DMS153 (cell line): Measurements from ENCODE around the gene AXL.

ENCODE experiments used
- DNase-seq: peaks from one replicate; lab custom pipeline; 2025; lab: John Stamatoyannopoulos, UW

AXL gene

DNA sequence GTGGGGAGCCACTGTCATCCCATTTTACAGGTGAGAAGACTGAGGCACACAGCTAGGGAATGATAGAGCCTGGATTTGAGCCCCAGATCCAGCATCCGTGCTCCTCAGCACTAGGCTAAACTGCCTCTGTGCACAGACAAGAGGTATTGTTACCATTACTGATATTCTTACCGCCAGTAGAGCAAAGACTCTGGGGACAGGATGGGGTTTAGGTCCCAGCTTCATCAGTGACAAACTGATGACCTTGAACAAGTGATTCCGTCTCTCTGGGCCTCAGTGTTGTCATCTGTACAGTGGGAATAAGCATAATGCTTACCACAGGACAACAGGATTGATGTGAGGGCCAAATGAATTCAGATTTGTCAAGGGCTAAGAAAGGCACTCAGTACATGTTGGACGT lies 16.5 kb downstream of the AXL start:
- no peak for DNase-seq

DNA sequence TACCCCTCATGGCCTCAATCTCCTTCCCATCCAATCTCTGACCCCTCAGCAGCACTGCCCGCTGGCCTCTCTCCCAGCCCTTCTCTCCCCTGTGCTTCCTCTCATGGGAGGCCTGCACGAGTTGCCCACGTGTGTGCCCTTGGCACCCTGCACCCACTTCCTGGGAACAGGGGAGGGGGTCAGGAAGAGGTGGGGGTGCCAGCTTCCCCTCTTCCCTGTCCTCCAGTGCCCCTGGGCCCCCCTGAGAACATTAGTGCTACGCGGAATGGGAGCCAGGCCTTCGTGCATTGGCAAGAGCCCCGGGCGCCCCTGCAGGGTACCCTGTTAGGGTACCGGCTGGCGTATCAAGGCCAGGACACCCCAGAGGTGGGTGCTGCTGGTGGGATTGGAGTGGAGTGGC lies 19.2 kb downstream of the AXL start:
- no peak for DNase-seq

DNA sequence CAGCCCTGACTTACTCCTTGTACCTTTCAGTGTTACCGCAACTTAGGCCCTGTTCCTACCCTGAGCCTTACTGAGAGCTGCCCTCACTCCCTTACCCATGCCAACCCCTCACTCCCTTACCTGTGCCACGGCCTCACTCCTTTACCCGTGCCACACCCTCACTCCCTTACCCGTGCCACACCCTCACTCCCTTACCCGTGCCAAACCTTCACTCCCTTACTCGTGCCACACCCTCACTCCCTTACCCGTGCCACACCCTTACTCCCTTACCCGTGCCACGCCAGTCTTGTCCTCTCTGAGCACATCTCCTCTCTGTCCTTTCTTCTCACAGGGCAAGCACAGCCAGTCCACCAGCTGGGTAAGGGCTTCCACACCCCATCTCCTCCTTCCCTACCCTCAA lies 20.3 kb downstream of the AXL start:
- DNase-seq = no peak

DNA sequence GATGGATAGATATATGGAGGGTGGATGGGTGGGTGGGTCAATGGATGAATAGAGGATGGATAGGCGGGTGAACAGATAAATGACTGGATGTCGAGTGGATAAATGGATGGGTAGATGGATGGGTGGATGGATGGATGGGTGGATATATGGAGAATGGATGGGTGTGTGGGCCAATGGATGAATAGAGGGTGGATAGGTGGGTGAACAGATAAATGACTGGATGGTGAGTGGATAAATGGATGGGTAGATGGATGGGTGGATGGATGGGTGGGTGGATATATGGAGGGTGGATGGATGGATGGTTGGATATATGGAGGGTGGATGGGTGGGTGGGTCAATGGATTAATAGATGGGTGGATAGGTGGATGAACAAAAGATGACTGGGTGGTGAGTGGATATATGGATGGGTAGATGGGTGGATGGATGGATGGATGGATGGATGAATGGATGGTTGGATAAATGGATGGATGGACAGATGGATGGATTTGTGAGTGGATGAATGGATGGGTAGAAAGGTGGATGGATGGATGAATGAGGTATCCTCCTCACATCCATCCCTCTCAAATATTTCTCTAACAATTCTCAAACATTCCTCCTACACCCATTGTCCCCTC lies 21.0 kb downstream of the AXL start:
- no peak for DNase-seq

DNA sequence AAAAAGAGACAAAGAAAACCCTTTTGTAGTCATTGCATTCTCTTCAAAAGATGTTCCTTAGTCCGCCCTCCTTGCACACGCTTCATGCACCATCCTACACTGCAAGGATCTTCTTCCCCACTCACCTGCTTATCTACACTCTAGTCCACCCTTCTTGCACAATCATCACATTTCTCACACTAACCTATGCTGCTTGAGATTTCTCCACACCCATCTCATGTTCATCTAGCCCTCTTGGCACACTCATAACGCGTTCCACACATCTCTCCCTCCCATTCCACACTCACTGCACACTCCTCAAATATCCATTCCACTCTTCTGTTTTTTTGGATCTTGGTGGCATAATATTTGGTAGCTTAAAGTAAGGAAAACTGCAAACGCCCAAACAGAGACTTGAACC lies 22.8 kb downstream of the AXL start:
- no peak for DNase-seq

DNA sequence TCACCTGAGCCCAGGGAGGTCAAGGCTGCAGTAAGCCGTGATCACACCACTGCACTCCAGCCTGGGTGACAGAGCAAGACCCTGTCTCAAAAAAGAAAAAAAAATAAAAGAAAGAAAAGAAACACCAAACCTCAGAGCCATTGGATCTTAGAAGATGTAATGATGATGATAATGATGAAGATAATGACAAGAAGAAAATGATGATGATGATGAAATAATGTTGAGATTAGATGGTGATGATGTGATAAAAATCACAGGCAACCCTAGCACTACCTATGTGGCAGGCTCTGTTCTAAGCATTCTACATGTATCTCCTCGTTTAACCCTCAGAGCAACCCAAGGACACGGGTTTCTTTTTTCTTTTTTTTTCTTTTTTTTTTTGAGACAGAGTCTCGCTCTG lies 25.1 kb downstream of the AXL start:
- no peak for DNase-seq

DNA sequence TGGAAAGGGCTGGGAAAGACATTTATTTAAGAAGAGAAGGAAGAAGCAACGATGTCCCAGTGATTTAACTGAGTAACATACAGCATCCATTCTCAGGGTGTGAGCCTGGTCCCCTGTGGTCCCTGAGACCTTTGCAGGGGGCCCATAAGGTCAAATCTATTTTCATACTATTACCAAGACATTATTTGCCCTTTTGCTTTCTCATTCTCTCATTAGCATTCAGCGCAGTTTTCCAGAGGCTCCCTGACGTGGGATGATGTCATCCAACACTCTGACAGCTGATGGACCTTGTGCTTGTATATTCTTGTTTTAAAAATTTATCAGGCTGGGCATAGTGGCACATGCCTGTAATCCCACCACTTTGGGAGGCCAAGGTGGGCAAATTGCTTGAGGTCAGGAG lies 26.8 kb downstream of the AXL start:
- DNase-seq = no peak

DNA sequence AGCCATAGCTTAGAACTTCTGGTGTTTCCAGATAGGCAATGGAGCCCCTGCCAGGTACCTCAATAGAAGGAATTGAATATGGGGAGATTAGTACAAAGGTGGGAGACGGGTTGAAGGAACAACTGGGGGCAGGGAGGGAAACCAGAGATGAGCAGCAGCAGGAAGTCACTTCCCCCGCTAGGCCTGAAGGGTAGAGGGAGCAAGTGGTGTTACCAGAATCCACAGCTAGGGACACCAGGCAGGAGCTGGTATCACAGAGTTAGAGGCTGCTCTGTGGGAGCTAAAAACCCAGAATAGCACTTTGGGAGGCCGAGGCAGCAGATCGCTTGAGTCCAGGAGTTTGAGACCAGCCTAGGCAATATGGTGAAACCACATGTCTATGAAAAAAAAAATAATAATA lies 29.9 kb downstream of the AXL start:
- DNase-seq = no peak

DNA sequence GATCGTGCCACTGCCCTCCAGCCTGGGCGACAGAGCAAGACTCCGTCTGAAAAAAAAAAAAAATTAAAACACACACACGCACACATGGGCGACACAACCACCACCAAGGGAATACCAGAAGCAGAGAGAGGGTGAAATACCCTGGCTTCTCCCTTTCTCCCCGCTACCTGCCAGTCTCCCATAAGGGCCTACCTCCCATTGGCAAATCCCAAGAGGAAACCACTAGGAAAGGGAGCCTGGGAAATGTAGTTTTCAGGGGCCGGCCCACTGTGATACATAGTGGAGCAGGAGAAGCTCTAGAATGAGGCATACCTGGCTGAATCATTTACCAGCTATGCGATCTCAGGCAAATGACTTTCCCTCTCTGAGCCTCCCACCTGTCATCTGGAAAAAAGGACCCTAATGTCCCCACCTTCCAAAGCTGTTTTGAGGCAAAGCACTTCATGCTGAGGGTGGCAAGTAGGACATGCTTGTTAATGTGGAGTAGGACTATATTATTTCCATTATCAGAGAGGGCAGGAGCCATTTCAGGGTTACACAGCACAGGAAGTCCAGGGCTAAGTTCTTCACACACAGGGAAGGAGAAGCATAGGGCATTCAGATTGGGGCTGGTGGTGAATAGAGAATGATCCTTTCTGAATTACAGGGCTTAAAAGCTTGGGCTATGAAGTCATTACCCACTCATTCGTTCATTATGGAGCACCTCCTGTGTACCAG lies 30.8 kb downstream of the AXL start:
- DNase-seq = no peak

DNA sequence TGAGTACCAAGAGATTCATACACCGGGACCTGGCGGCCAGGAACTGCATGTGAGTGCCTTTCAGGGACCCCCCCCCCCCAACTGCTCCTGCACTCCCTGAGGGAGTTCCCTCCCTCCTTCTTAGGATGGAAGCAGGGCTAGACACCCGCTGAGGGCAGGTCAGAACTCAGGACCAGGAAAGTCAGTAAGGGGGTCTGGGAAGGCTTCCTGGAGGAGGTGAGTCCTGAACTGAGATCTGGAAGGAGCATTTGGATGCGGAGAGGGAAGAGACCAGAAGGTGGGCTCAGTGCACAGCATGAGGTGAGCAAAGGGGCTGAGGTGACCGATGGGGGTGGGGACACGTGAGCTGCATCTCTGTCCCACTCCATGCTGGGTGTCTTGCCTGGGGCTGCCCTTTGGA lies 34.6 kb downstream of the AXL start:
- DNase-seq = no peak

DNA sequence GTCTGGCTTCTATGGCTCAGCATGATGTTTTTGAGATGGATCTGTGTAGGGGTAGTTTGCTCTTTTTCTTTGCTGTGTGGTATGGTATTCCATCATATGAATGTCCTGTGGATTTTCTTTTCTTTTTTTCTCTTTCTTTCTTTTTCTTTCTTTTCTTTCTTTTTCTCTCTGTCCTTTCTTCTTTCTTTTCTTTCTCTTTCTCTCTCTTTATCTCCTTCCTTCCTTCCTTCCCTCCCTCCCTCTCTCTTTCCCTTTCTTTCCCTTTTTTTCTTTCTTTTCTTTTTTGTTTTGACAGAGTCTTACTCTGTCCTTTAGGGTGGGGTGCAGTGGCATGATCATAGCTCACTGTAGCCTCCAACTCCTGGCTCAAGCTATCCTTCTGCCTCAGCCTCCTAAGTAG lies 36.1 kb downstream of the AXL start:
- no peak for DNase-seq

DNA sequence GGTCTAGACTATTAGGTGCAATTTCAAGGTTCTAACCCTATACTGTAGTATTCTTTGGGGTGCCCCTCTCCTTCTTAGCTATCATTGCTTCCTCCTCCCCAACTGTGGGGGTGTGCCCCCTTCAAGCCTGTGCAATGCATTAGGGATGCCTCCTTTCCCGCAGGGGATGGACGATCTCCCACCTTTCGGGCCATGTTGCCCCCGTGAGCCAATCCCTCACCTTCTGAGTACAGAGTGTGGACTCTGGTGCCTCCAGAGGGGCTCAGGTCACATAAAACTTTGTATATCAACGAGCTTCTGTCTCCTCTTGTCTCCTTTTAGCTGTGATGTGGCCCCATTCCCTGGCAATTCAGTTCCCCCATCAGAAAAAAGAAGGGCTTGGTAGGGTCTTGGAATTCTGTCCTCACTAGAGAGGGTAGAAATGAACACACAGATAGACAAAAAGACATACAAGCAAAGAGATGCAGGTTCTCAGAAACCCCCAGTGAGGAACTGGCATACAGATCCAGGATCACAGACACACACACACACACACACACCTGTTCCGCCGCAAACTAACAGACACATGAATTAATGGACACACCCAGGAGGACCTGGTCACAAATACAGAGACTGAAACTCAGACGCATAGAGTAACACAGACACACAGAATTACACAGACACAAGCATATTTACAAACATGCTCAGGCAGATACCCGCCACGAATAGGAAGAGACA lies 42.6 kb downstream of the AXL start:
- DNase-seq = no peak

DNA sequence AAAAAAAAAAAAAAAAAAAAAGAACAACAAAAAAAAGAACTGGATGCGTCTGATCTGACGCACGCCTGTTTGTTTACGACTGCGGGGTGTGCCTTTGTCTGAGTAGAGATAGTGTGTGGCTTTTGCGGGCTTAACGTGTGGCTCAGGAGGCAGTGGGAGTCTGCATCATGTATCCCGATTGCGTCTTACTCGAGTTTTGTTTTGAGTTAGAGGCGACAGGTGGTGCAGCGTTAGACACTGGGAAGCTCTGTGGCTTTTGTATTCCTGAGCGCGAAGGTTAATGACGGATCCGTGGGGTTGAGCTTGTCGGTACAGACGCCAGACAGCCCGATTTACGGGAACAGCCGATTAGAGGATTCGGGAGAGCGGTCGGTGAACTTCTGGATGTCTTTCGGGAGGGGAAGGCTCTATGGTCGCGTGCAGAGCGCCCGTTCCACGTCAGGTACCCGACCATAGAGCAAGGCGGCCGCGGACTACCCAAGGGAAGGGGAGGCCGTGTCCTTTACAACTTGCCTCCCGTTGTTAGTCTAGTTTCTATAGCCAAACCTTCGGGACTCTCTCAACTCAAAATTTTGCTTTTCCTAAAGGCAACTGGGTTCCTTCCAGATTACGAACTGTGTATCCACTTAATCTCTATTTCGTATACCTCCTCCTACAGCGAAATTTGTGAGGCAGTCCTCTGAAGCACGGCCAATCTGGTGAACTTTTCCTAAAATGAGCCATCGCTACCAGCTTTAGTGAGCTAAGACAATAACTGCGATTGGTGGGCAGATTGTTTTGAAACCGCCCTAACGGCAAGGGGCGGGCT lies 44.2 kb downstream of the AXL start:
- no peak for DNase-seq

DNA sequence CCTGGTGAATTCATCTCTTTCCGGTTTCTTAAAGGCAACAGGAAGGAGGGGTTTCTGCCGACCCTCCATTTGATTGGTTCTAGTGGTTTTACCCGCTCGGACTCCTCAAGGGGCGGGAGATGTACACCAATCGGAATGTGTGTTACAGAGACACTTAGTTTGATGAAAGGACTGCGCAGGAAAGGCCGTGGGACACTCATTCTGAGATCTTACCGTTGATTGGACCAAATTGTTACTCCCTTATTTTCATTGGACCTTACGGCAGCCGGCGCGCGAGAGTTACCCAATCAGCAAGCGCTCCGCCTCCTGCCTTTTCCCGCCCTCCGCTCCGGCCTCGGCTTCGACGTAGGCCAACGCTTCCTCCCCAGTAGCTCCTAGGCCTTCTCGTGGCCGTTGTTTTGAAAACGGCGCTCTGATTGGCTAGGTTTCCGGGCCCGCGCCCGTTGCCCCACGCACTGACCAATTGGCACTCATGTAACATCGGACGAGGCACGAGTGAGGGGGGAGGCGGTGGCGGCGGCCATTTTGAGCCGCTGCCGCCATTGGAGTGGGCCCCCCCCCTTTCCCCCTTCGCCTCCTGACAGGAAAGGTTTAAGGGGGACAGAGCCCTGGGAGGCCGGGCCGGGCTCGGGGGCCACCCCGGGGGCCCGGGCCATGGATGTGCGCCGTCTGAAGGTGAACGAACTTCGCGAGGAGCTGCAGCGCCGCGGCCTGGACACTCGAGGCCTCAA lies 45.0 kb downstream of the AXL start, which contains the start of gene HNRNPUL1:
Gene HNRNPUL1, plus strand, starts transcription at position 523 of the 731 bp plus-strand sequence. Its CDS starts 132 bp downstream, at position 655.
- peak; percentile 100 for DNase-seq

DNA sequence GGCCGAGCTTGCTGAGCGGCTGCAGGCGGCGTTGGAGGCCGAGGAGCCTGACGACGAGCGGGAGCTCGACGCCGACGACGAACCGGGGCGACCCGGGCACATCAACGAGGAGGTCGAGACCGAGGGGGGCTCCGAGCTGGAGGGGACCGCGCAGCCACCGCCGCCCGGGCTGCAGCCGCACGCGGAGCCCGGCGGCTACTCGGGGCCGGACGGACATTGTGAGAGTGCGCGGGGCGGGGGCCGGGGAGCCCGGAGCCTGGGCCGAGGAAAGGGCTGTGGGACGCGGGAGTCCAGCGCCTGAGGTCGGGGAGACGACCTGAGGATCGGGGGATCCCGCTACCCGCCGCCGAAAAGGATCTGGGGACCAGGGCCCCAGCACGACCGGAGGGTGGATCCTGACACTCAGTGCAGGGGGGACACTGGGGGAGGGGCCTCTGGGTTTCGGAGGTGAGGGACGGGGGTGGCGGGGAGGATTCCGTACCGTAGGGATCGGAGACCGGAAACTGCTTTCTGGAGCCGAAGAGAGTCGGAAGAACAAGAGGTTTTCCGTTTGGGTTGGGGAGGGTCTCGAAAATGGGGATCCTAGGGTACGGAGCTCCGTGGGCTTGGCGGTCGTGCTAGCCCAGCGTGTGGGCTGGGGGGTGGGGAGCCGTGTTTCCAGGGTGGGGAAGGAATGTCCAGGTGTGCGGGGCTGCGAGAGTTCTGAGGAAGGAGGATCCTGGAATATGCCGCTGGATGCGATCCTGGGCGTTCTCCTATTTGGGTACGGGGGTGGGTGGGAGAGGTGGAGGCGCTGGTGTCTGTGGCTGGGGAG lies 45.8 kb downstream of the AXL start:
- DNase-seq = no peak

DNA sequence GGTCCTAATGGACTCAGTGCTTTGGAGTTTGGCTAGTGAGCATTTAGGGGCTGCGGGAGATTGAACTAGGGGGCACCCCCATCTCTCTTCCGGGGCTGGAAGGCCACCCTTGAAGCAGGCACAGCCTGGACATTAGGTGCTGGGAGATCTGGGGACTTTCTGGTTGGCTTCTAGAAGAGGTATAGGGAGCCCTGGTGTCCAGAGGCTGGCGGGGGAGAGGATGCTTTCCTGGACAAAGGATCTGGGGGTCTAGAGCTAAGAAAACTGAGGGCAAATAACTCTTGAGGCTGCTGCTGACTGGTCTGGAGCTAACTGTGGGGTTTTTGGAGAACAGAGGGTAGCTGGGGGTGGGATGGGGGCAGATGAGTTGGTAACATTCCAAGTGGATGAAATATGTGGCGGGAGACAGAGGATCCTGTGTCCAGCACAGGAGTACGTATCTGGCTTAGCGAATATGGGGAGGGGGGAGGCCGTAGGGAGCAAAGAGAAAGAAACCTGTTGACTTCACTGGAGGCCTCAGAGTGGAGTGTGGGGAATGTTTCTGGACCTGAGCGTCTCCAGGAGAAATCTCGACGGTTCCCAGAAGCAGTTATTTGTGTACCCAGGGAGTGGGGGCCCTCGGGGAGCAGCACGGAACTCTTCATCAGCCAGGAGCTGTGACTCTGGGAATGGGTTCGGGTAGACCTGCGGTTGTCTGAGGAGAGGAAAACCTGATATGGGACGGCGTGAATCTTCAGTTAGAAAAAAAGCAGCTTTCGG lies 46.6 kb downstream of the AXL start:
- DNase-seq = no peak

DNA sequence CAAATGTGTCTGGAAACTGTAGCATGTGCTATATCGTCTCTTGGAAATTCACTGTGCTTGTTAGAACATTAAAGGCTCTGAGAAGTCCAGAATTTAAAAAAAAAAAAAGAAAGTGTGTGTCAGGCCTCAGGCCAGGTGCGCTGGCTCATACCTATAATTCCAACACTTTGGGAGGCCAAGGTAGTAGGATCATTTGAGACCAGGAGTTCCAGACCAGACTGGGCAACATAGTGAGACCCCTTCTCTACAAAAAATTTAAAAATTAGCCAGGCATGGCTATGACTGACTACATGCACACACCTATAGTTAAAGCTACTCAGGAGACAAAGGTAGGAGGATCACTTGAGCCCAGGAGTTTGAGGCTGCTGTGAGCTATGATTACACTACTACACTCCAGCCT lies 50.0 kb downstream of the AXL start:
- DNase-seq = no peak

DNA sequence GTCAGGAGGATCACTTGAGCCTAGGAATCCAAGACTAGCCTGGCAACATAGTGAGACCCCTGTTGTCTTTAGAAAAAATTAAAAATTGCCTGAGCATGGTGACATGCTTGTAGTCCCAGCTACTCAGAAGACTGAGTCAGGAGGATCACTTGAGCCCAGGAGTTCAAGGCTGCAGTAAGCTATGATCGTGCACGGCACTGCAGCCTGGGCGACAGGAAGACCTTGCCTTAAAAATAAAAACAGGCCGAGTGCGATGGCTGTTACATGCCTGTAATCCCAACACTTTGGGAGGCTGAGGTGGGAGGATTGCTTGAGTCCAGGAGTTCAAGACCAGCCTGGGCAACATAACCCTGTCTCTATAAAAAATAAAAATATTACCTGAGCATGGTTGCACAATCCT lies 50.5 kb downstream of the AXL start:
- DNase-seq = no peak

DNA sequence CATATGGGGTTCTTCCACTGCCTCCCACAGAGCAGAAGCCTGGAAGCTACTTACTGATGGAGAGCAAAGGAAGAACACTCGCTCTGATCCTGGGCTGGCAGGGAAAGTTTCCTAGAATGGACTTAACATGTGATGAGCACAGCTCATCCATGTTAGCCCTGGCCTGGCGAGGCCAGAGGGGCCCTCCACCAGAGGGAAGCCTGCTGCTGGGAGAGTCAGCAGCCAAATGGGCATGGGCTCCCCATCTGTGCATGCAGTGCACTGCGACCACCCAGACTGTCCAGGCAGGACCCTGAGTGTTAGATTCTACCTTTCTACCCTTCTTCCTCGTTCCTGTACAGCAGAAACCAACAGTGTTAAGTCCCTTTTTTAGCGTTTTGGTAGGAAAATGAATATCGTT lies 54.1 kb downstream of the AXL start:
- no peak for DNase-seq

DNA sequence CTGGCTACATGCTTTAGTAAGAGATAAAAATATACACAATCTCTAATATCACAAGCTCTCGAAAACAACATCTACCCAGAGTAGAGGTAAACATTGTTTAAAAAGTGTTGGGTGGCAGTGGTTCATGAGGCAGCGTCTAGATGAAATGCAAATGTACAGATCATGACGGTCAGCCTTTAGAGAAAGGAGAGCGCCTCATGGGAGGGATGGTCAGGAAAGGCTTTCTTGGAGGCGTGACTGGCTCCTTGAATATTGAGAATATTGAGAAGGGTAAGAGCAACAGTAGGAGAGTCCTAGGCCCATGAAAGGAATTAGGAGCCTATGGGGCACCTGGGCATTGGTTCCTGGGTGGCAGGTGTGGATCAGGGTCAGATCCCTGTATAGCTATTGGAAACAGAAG lies 55.8 kb downstream of the AXL start:
- no peak for DNase-seq
